Sigmoid colon (tissue), 7 donors: ENCODE results near the gene WAS. TPM values are rescaled to one million over a fixed set of nuclear protein-coding genes. Genes with fewer than 3 reads are reported as not detected.
A peak's percentile ranks its signal among the peaks of the same experiment; 100 is the strongest.
"Not testable (repeated sequence)": the region's sequence is repeated elsewhere in the genome, so short reads cannot be mapped to it uniquely, and the experiment has no call there.

Experiments used
- DNase-seq: peaks from one replicate; pipeline ENCODE4 v3.0.0-alpha.2; 2019
- H3K27ac ChIP-seq, 4 donors: fragments of 200-600 bp; sonication (generic); one replicate each; pipeline ENCODE4 v1.5.1; 2016 to 2019; ENCODE audit warnings: mild to moderate bottlenecking in 1 of 4
- H3K27me3 ChIP-seq, 3 donors: fragments of 200-600 bp; sonication (generic); one replicate each; pipeline ENCODE4 v1.5.1; 2019; ENCODE audit warnings: mild to moderate bottlenecking in 1 of 3
- H3K36me3 ChIP-seq, 4 donors: fragments of 200-600 bp; sonication (generic); one replicate each; pipeline ENCODE4 v1.5.1; 2016 to 2019
- H3K4me1 ChIP-seq, 4 donors: fragments of 200-600 bp; sonication (generic); one replicate each; pipeline ENCODE4 v1.5.1; 2017 to 2019
- H3K4me3 ChIP-seq, 4 donors: fragments of 200-600 bp; sonication (generic); one replicate each; pipeline ENCODE4 v1.5.1; 2017 to 2019; ENCODE audit warnings: mild to moderate bottlenecking in 2 of 4, moderate library complexity in 1 of 4
- H3K9me3 ChIP-seq, 4 donors: fragments of 200-600 bp in 3 of 4; sonication (generic) in 3 of 4; one replicate each; pipeline versions ENCODE4 v1.5.1 to v1.6.1; 2013 to 2019
- EP300 ChIP-seq, 4 donors: sonication (generic); formaldehyde crosslinking; IDR thresholded peaks; one replicate each; pipeline ENCODE4 v1.6.1; 2017; ENCODE audit warnings: antibody characterized with exemption in 4 of 4
- POLR2A ChIP-seq, 2 donors: fragments of 450-650 bp; IDR thresholded peaks; one replicate each; pipeline ENCODE4 v1.6.1; 2016; ENCODE audit warnings: antibody characterized with exemption in 2 of 2, mild to moderate bottlenecking in 2 of 2, moderate library complexity in 2 of 2
- POLR2AphosphoS5 ChIP-seq, 4 donors: sonication (generic); formaldehyde crosslinking; IDR thresholded peaks; one replicate each; pipeline ENCODE4 v1.6.1; 2017; ENCODE audit warnings: antibody characterized with exemption in 4 of 4
- WGBS, 2 donors: extraction: QIAGEN DNeasy Blood & Tissue Kit; methylation state at CpG; one replicate each; pipeline ENCODE4 v1.1.7; 2013; 5-methylcytosine and 5-hydroxymethylcytosine counted together
- intact Hi-C: fragments of 100-400 bp; cut with DNase I; formaldehyde crosslinking; loops from one replicate; pipeline ENCODE4 v1.15.1; 2023
- polyA plus RNA-seq, 3 donors: library from polyadenylated mRNA; stranded (reverse); fragments of 200-250 nt; gene quantifications; one replicate each; pipeline ENCODE4 v1.2.3, GENCODE V29; 2013
- total RNA-seq, 4 donors: library from RNA; depleted of rRNA; stranded (reverse); fragments of >200 nt; gene quantifications; one replicate each; pipeline ENCODE4 v1.1.0, GENCODE V29; 2016
- TF ChIP-seq, protein P1 (sequence below), 4 experiments: fragments of 450-650 bp in 3 of 4; fragments of 200-600 bp in 1 of 4; IDR thresholded peaks; one replicate each; pipeline ENCODE4 v1.5.1; 2016 to 2019; ENCODE audit warnings: antibody characterized with exemption in 4 of 4, mild to moderate bottlenecking in 3 of 4, moderate library complexity in 2 of 4
- donor health status: healthy with polysubstance abuse.
- donor health status: Bipolar disorder and iron deficiency.
- donor health status: healthy.

WAS gene
- total and polyA plus RNA-seq, 7 donors: 3.0 to 23.5 (median 4.3) TPM

DNA sequence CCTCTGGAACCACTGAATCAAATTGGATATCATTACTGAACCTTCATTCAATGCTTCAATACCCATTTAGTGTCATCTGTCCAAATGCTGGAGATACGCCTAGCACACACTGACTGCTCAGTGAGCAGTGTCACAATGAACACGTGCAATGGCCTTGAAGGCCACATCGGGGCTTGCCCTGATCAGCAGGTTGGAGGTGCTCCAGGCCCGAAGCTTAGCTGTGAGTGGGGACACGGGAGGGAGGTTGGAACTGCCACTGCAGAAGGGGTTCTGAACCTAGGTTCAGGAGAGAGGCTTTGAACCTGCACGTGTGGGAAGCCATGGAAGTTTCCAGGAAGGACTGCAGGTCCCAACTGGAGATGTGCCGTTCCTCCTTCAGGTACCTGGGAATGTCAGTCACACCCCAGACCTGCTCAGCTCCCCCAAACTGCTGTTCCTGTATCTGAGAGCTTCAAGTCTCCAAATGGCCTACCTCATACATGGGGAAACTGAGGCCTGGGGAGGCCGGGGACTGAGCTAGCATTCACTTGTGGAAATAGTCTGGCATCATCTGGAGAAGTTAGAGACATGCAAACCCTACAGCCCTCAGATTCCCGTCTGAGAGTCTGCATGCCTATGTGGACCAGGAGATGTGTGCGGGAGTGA, 1.9 kb upstream of the WAS start:
- no peak overlapping the region for H3K4me3 ChIP-seq
- no peaks in the 10 kb centered on the region for H3K9me3 ChIP-seq
- peaks cover 0 to 8% (median 0%) of the 10 kb centered on the region in 4 donors for H3K4me1 ChIP-seq
- WGBS, 2 donors: 71 to 84% methylated on average over 10 of the region's 10 CpGs
- TF ChIP-seq, protein P1, sequence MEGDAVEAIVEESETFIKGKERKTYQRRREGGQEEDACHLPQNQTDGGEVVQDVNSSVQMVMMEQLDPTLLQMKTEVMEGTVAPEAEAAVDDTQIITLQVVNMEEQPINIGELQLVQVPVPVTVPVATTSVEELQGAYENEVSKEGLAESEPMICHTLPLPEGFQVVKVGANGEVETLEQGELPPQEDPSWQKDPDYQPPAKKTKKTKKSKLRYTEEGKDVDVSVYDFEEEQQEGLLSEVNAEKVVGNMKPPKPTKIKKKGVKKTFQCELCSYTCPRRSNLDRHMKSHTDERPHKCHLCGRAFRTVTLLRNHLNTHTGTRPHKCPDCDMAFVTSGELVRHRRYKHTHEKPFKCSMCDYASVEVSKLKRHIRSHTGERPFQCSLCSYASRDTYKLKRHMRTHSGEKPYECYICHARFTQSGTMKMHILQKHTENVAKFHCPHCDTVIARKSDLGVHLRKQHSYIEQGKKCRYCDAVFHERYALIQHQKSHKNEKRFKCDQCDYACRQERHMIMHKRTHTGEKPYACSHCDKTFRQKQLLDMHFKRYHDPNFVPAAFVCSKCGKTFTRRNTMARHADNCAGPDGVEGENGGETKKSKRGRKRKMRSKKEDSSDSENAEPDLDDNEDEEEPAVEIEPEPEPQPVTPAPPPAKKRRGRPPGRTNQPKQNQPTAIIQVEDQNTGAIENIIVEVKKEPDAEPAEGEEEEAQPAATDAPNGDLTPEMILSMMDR (IDR thresholded peaks at IDR 0.05): no peak
- TF ChIP-seq POLR2AphosphoS5 (IDR thresholded peaks at IDR 0.05) (no peak), POLR2A (IDR thresholded peaks at IDR 0.05) (no peak), EP300 (IDR thresholded peaks at IDR 0.05) (no peak)
- H3K27me3 ChIP-seq: no peaks in the 10 kb centered on the region
- intact Hi-C loops: no loop called here
- no peaks in the 10 kb centered on the region for H3K36me3 ChIP-seq
- DNase-seq: no peak
- H3K27ac ChIP-seq: no peak overlapping the region

GRCh38 chrX:48682795-48683194, 804 bp upstream of the WAS start:
- H3K4me1 ChIP-seq, H3K9me3 ChIP-seq, H3K27me3 ChIP-seq, H3K36me3 ChIP-seq, DNase-seq, intact Hi-C loops, H3K4me3 ChIP-seq: not testable (repeated sequence)
- WGBS, 2 donors: 83 to 88% methylated on average over 12 of the region's 12 CpGs
- peak overlapping the region in 2 of 4 donors; percentile 27 to 37 for H3K27ac ChIP-seq

GRCh38 chrX:48684134-48684533, 535 bp downstream of the WAS start:
- Histone ChIP-seq H3K4me3 (peak overlapping the region in 2 of 4 donors; percentile 15 to 20), H3K27ac (peak overlapping the region in 1 of 4 donors; percentile 37), H3K27me3 (no peaks in the 10 kb centered on the region), H3K4me1 (no peaks in the 10 kb centered on the region), H3K36me3 (no peaks in the 10 kb centered on the region), H3K9me3 (no peaks in the 10 kb centered on the region)
- intact Hi-C loops: no loop called here
- TF ChIP-seq POLR2AphosphoS5 (IDR thresholded peaks at IDR 0.05): no peak
- no peak for DNase-seq
- WGBS, 2 donors: 68 to 82% methylated on average over 7 of the region's 7 CpGs

DNA sequence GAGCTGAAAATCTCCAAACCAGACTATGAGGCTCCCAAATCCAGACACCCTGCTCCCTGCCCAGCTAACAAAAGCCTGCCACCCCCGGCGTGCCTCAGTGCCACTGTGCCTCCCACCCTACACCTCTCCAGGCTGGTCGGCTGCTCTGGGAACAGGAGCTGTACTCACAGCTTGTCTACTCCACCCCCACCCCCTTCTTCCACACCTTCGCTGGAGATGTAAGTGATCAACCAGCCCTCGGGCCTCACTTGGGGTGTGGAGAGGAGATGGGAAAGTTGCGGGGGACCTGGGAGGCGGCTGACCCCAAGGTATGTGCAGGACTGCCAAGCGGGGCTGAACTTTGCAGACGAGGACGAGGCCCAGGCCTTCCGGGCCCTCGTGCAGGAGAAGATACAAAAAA, 1.8 kb downstream of the WAS start:
- intact Hi-C loops: no loop called here
- Histone ChIP-seq H3K27ac (no peak overlapping the region), H3K36me3 (no peaks in the 10 kb centered on the region), H3K9me3 (no peaks in the 10 kb centered on the region), H3K27me3 (no peaks in the 10 kb centered on the region), H3K4me3 (no peak overlapping the region), H3K4me1 (no peaks in the 10 kb centered on the region)
- TF ChIP-seq POLR2AphosphoS5 (IDR thresholded peaks at IDR 0.05): no peak
- TF ChIP-seq, protein P1 (IDR thresholded peaks at IDR 0.05): no peak
- no peak for TF ChIP-seq EP300 (IDR thresholded peaks at IDR 0.05)
- no peak for TF ChIP-seq POLR2A (IDR thresholded peaks at IDR 0.05)
- DNase-seq: no peak
- 81 to 84% methylated on average over 12 of the region's 12 CpGs for WGBS, 2 donors

GRCh38 chrX:48688531-48689150, 5.0 kb downstream of the WAS start:
- intact Hi-C loops: no loop called here
- no peak overlapping the region for H3K27ac ChIP-seq
- H3K4me3 ChIP-seq: no peak overlapping the region
- no peaks in the 10 kb centered on the region for H3K27me3 ChIP-seq
- no peak for TF ChIP-seq POLR2AphosphoS5 (IDR thresholded peaks at IDR 0.05)
- TF ChIP-seq, protein P1 (IDR thresholded peaks at IDR 0.05): no peak
- TF ChIP-seq EP300 (IDR thresholded peaks at IDR 0.05): no peak
- no peak for TF ChIP-seq POLR2A (IDR thresholded peaks at IDR 0.05)
- no peaks in the 10 kb centered on the region for H3K36me3 ChIP-seq
- H3K4me1 ChIP-seq: no peaks in the 10 kb centered on the region
- no peaks in the 10 kb centered on the region for H3K9me3 ChIP-seq
- DNase-seq: no peak
- 45 to 67% methylated on average over 19 of the region's 19 CpGs for WGBS, 2 donors
